IPS DF 6.9 (cell line): Measurements from ENCODE around the gene DIP2B.

Source experiments
- DNase-seq: peaks from one replicate; pipeline ENCODE4 v3.0.0-alpha.2; 2013; ENCODE audit warnings: low read depth, low spot score
- H3K27ac ChIP-seq: one replicate; pipeline ENCODE4 v1.5.1; 2013; ENCODE audit warnings: low read length, control low read depth
- H3K27me3 ChIP-seq: 2 replicates; pipeline ENCODE4 v1.6.1; 2013; ENCODE audit warnings: mild to moderate bottlenecking, low read length; ENCODE audit not compliant: control insufficient read depth, insufficient read depth
- H3K36me3 ChIP-seq: 2 replicates; pipeline ENCODE4 v1.6.1; 2013; ENCODE audit warnings: low read length; ENCODE audit not compliant: control insufficient read depth, insufficient read depth
- H3K4me1 ChIP-seq: 2 replicates; pipeline ENCODE4 v1.6.1; 2013; ENCODE audit warnings: low read length; ENCODE audit not compliant: control insufficient read depth, insufficient read depth
- H3K4me3 ChIP-seq: 2 replicates; pipeline ENCODE4 v1.5.1; 2013; ENCODE audit warnings: mild to moderate bottlenecking, low read length
- H3K9me3 ChIP-seq: 2 replicates; pipeline ENCODE4 v1.6.1; 2013; ENCODE audit warnings: low read length, inconsistent platforms; ENCODE audit not compliant: control insufficient read depth, insufficient read depth
- WGBS: extraction: QIAGEN DNeasy Blood & Tissue Kit; methylation state at CpG from one replicate; pipeline ENCODE4 v1.1.7; 2013; ENCODE audit warnings: mixed read lengths, missing lambda C conversion rate; ENCODE audit not compliant: insufficient read length, insufficient coverage; 5-methylcytosine and 5-hydroxymethylcytosine counted together

DIP2B gene

DNA sequence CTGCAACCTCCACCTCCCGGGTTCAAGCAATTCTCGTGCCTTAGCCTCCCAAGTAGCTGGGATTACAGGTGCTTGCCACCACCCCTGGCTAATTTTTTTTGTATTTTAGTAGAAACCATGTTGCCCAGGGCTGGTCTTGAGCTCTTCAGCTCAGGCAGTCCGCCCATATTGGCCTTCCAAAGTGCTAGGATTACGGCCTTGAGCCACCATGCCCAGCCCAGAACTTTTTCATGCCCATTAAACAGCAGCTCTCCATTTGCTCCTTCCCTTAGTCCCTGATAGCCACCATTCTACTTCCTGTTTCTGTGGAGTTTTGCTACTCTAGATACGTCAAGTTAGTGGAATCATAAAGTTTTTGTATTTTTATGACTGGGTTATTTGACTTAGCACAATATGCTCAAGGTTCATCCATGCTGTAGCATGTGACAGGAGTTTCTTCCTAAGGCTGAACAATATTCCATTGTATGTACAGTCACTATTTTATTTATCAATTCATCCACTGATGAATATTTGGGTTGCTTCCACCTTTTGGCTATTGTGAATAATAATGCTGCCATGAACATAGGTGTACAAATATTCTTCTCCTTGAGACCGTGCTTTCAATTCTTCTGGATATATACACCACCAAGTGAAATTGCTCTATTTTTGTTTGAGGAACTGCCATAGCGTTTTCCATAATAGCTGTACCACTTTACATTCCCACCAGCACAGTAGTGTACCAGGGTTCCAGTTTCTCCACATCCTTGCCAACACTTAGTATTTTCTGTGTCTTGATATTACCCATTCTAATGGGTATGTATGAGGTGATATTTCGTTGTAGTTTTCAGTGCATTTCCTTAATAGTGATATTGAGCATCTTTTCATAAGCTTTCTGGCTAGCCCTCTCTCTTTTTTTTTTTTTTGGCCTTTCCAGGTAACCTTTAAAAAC is 274.1 kb downstream of the DIP2B start:
- Histone ChIP-seq H3K4me3 (no peak overlapping the region), H3K36me3 (no peaks in the 10 kb centered on the region), H3K27ac (no peak overlapping the region), H3K27me3 (no peaks in the 10 kb centered on the region), H3K4me1 (no peaks in the 10 kb centered on the region), H3K9me3 (no peaks in the 10 kb centered on the region)
- no peak for DNase-seq
- WGBS = no CpG with 5 or more reads among the region's 8 CpGs

DNA sequence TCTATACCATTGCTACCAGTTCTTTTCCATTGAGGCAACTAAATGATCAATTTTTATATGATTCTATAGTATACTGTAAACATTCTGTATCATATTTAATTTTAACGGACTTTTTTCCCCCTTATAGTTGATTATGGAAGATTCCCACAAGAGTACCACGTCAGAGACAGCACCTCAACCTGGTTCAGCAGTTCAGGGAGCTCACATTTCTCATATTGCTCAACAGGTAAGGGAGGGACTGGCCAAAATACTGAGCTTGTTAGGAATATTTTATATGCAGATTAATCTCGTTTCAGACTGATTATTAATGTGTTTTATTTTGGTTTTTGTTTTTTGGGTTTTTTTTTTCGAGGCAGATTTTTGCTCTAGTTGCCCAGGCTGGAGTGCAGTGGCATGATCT is 275.2 kb downstream of the DIP2B start:
- Histone ChIP-seq H3K36me3 (no peaks in the 10 kb centered on the region), H3K27me3 (no peaks in the 10 kb centered on the region), H3K4me3 (no peak overlapping the region), H3K27ac (no peak overlapping the region), H3K9me3 (no peaks in the 10 kb centered on the region), H3K4me1 (no peaks in the 10 kb centered on the region)
- DNase-seq = no peak
- 100% methylated on average over 1 of the region's 4 CpGs for WGBS

DNA sequence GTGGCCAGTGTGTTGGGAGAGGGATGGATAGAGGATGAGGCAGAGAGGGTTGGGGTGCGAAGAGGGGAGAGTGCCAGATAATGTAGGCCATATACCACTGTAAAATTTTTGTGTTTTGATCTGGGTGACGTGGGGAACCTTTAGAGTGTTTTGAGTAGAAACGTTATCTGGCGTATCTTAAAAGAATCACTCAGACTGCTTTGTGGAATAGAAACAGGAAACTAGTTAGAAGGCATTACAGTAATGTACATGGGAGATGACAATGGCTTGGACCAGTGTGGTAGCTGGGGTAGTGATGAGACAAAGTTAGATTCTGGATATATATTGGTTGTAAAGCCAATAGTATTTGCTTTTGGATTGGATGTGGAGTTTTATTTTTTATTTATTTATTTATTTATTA is 279.7 kb downstream of the DIP2B start:
- WGBS = no CpG with 5 or more reads among the region's 4 CpGs
- H3K36me3 ChIP-seq = no peaks in the 10 kb centered on the region

DNA sequence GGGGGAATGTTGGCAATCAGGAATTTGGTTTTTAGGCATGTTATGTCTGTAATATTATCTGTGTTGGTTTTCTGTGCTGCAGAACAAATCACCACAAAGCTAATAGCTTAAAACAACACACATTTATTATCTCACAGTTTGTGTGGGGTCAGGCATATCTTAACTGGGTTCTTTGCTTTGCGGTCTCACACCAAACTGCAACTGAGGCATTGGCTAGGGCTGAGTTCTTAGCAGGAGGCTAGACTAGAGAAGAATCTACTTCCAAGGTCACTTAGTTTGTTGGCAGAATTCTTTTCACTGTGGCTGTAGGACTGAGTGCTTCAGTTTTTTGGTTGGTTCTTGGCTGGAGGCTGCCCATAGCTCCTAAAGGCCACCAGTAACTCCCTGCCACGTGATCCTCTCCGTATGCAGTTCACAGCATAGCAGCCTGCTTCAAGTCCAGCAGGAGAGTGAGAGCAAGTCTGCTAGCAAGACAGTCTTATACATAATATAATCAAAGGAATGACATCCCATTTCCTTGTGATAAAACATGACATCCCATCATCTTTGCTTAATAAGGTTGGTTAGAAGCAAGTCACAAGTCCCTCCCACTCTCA is 280.7 kb downstream of the DIP2B start:
- WGBS = no CpG with 5 or more reads among the region's 3 CpGs
- H3K27me3 ChIP-seq = no peaks in the 10 kb centered on the region
- H3K4me3 ChIP-seq = no peak overlapping the region
- no peaks in the 10 kb centered on the region for H3K9me3 ChIP-seq
- H3K4me1 ChIP-seq = no peaks in the 10 kb centered on the region
- H3K36me3 ChIP-seq = no peaks in the 10 kb centered on the region
- H3K27ac ChIP-seq = no peak overlapping the region
- no peak for DNase-seq

More for the DNA sequence above, 279.7 kb downstream of the DIP2B start:
- Histone ChIP-seq H3K27ac (no peak overlapping the region), H3K4me1 (no peaks in the 10 kb centered on the region), H3K9me3 (no peaks in the 10 kb centered on the region), H3K27me3 (no peaks in the 10 kb centered on the region), H3K4me3 (no peak overlapping the region)
- no peak for DNase-seq

GRCh38 chr12:50786498-50787231 is 281.9 kb downstream of the DIP2B start:
- Histone ChIP-seq H3K9me3 (no peaks in the 10 kb centered on the region), H3K36me3 (no peaks in the 10 kb centered on the region), H3K27me3 (no peaks in the 10 kb centered on the region), H3K4me3 (no peak overlapping the region), H3K27ac (no peak overlapping the region), H3K4me1 (no peaks in the 10 kb centered on the region)
- DNase-seq = no peak
- no CpG with 5 or more reads among the region's 3 CpGs for WGBS

DNA sequence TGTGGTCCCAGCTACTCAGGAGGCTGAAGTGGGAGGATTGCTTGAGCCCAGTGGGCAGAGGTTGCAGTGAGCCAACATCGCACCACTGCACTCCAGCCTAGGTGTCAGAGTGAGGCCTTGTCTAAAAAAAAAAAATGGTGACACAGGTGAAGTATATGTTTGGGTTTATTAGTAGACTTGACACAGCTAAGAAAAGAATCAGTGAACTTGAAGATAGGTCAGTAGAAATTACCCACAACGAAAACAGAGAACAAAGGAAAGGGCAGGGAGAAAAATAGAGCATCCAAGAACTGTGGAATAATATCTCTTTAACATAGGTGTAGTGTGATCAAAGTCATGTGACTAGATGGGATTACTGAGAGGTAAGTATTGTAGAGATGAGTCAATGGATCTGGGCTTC is 282.8 kb downstream of the DIP2B start:
- no peak overlapping the region for H3K4me3 ChIP-seq
- H3K4me1 ChIP-seq = no peaks in the 10 kb centered on the region
- no peaks in the 10 kb centered on the region for H3K36me3 ChIP-seq
- H3K27ac ChIP-seq = no peak overlapping the region
- no peaks in the 10 kb centered on the region for H3K27me3 ChIP-seq
- no peak for DNase-seq
- no CpG with 5 or more reads among the region's 2 CpGs for WGBS
- no peaks in the 10 kb centered on the region for H3K9me3 ChIP-seq

DNA sequence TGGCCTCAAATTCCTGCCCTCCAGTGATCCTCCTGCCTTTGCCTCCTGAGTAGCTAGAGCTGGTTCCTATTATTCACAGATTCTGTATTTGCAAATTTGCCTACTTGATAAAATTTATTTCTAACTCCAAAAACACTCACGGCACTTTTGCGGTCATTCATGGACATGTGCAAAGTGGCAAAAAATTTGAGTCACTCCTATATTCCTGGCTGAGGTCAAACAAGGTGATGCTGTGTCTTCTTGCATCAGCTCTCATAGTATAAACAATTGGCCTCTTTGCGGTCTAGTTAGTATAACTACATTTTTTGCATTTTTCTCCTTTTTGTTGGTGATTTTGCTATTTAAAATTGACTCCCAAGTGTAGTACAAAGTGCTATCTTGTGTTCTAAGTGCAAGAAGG is 283.8 kb downstream of the DIP2B start:
- Histone ChIP-seq H3K27ac (no peak overlapping the region), H3K36me3 (no peaks in the 10 kb centered on the region), H3K4me3 (no peak overlapping the region), H3K4me1 (no peaks in the 10 kb centered on the region), H3K27me3 (no peaks in the 10 kb centered on the region), H3K9me3 (no peaks in the 10 kb centered on the region)
- no peak for DNase-seq
- no CpG with 5 or more reads among the region's 3 CpGs for WGBS

DNA sequence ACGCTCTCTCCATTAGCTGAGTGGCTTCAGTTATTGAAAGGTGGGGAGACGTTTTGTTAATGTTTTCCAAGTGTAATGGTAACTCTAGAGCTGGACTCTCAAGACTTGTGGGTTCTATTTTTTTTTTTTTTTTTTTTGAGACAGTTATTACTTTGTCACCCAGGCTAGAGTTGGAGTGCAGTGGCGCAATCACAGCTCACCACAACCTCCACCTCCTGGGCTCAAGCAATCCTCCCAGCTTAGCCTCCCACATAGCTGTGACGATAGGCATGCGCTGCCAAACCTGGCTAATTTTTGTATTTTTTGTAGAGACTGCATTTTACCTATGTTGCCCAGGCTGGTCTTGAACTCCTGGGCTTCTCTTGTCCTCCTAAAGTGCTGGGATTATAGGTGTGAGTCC is 285.3 kb downstream of the DIP2B start:
- Histone ChIP-seq H3K27ac (no peak overlapping the region), H3K27me3 (no peaks in the 10 kb centered on the region), H3K36me3 (no peaks in the 10 kb centered on the region), H3K9me3 (no peaks in the 10 kb centered on the region), H3K4me3 (no peak overlapping the region), H3K4me1 (no peaks in the 10 kb centered on the region)
- DNase-seq = no peak
- WGBS = no CpG with 5 or more reads among the region's 5 CpGs
